GM21390 (cell line): Measurements from ENCODE around the gene PKD1L1.

Experiments
- ATAC-seq: cut with Tn5 transposase; IDR thresholded peaks from one replicate; pipeline ENCODE4 v1.9.1; 2021; ENCODE audit not compliant: unreplicated experiment

Gene PKD1L1

GRCh38 chr7:47827351-47827756 is 120.9 kb downstream of the PKD1L1 start:
- ATAC-seq, result no peak

GRCh38 chr7:47826754-47827153 is 121.5 kb downstream of the PKD1L1 start:
- no peak for ATAC-seq

GRCh38 chr7:47819607-47819920 is 128.7 kb downstream of the PKD1L1 start:
- no peak for ATAC-seq

- ATAC-seq, result no peak
These were observed 129.3 kb downstream of the PKD1L1 start for GRCh38 chr7:47818796-47819606.

- ATAC-seq, result no peak
These were observed 130.3 kb downstream of the PKD1L1 start for GRCh38 chr7:47817917-47818316.

- no peak for ATAC-seq
These were observed 131.6 kb downstream of the PKD1L1 start for GRCh38 chr7:47816647-47817046.

GRCh38 chr7:47815867-47816266 is 132.4 kb downstream of the PKD1L1 start:
- no peak for ATAC-seq

GRCh38 chr7:47814905-47815613 is 133.2 kb downstream of the PKD1L1 start:
- ATAC-seq, result no peak

GRCh38 chr7:47813620-47814260 is 134.5 kb downstream of the PKD1L1 start:
- no peak for ATAC-seq

- no peak for ATAC-seq
These were observed 135.7 kb downstream of the PKD1L1 start for GRCh38 chr7:47812429-47813136.

GRCh38 chr7:47811632-47812380 is 136.5 kb downstream of the PKD1L1 start:
- ATAC-seq, result no peak

- ATAC-seq, result no peak
These were observed 138.9 kb downstream of the PKD1L1 start for GRCh38 chr7:47809387-47809786.

GRCh38 chr7:47808321-47808720 is 139.9 kb downstream of the PKD1L1 start:
- ATAC-seq, result no peak

GRCh38 chr7:47807756-47808155 is 140.5 kb downstream of the PKD1L1 start:
- ATAC-seq, result no peak

- no peak for ATAC-seq
These were observed 141.1 kb downstream of the PKD1L1 start for GRCh38 chr7:47807126-47807525.

GRCh38 chr7:47806701-47807103 is 141.6 kb downstream of the PKD1L1 start:
- no peak for ATAC-seq

GRCh38 chr7:47804767-47805545 is 143.3 kb downstream of the PKD1L1 start:
- no peak for ATAC-seq

- ATAC-seq, result no peak
These were observed 144.4 kb downstream of the PKD1L1 start for GRCh38 chr7:47803846-47804245.

- no peak for ATAC-seq
These were observed 145.2 kb downstream of the PKD1L1 start for GRCh38 chr7:47803025-47803424.

GRCh38 chr7:47801423-47801822 is 146.8 kb downstream of the PKD1L1 start:
- ATAC-seq, result no peak
